SK-N-SH treated with all-trans-retinoic acid at 6 μM for 48 hours (cell line): ENCODE results near the gene TMEM128.

Source experiments
- ATAC-seq: fragments of 200-7000 bp; cut with Tn5 transposase; 3 replicates; pipeline ENCODE4 v1.9.1; 2020; ENCODE audit warnings: mild to moderate bottlenecking, moderate library complexity
- ARNTL ChIP-seq: fragments of 450-650 bp; formaldehyde crosslinking; IDR thresholded peaks from 2 replicates; pipeline ENCODE4 v1.5.0; 2020; ENCODE audit warnings: low read depth, mild to moderate bottlenecking, moderate library complexity, borderline replicate concordance
- BACH2 ChIP-seq: fragments of 250-450 bp; sonication (Bioruptor Pico); IDR thresholded peaks from 2 replicates; pipeline ENCODE4 v1.9.0; 2021; ENCODE audit warnings: mild to moderate bottlenecking, borderline replicate concordance
- CREB5 ChIP-seq: fragments of 250-450 bp; sonication (Bioruptor Pico); IDR thresholded peaks from 2 replicates; pipeline ENCODE4 v1.5.1; 2020; ENCODE audit warnings: low read depth, mild to moderate bottlenecking, moderate library complexity
- CSDC2 ChIP-seq: fragments of 250-450 bp; sonication (Bioruptor Pico); IDR thresholded peaks from 2 replicates; pipeline ENCODE4 v1.5.0; 2020; ENCODE audit warnings: mild to moderate bottlenecking, moderate library complexity
- CSRNP3 ChIP-seq: fragments of 250-450 bp; sonication (Bioruptor Pico); IDR thresholded peaks from 2 replicates; pipeline ENCODE4 v1.5.1; 2021; ENCODE audit warnings: mild to moderate bottlenecking, moderate library complexity
- ESRRG ChIP-seq: fragments of 250-450 bp; sonication (Bioruptor Pico); IDR thresholded peaks from 2 replicates; pipeline ENCODE4 v1.6.1; 2021; ENCODE audit warnings: mild to moderate bottlenecking
- GLIS3 ChIP-seq: fragments of 250-450 bp; sonication (Bioruptor Pico); IDR thresholded peaks from 2 replicates; pipeline ENCODE4 v1.5.0; 2020; ENCODE audit warnings: mild to moderate bottlenecking, moderate library complexity
- ISL1 ChIP-seq: fragments of 250-450 bp; sonication (Bioruptor Pico); IDR thresholded peaks from 2 replicates; pipeline ENCODE4 v2.1.2; 2022; ENCODE audit warnings: mild to moderate bottlenecking, moderate library complexity
- OSR1 ChIP-seq: fragments of 250-450 bp; sonication (Bioruptor Pico); IDR thresholded peaks from 2 replicates; pipeline ENCODE4 v1.8.0; 2022; ENCODE audit warnings: moderate library complexity, mild to moderate bottlenecking, inconsistent platforms
- PATZ1 ChIP-seq: fragments of 250-450 bp; sonication (Bioruptor Pico); IDR thresholded peaks from 2 replicates; pipeline ENCODE4 v1.8.0; 2020; ENCODE audit warnings: mild to moderate bottlenecking, moderate library complexity, borderline replicate concordance
- POU6F1 ChIP-seq: fragments of 250-450 bp; sonication (Bioruptor Pico); IDR thresholded peaks from 2 replicates; pipeline ENCODE4 v1.8.0; 2021; ENCODE audit warnings: low read depth, mild to moderate bottlenecking, moderate library complexity, borderline replicate concordance
- PPARA ChIP-seq: fragments of 250-450 bp; sonication (Bioruptor Pico); IDR thresholded peaks from 2 replicates; pipeline ENCODE4 v1.5.0; 2020; ENCODE audit warnings: mild to moderate bottlenecking, borderline replicate concordance
- RARB ChIP-seq: fragments of 250-450 bp; sonication (Bioruptor Pico); IDR thresholded peaks from 2 replicates; pipeline ENCODE4 v1.8.0; 2021; ENCODE audit warnings: mild to moderate bottlenecking, moderate library complexity
- SNAI2 ChIP-seq: fragments of 250-450 bp; sonication (Bioruptor Pico); IDR thresholded peaks from 2 replicates; pipeline ENCODE4 v1.5.0; 2020; ENCODE audit warnings: mild to moderate bottlenecking, moderate library complexity
- TCF4 ChIP-seq: fragments of 250-450 bp; sonication (Bioruptor Pico); IDR thresholded peaks from 2 replicates; pipeline ENCODE4 v1.8.0; 2021; ENCODE audit warnings: mild to moderate bottlenecking, moderate library complexity, borderline replicate concordance
- TSHZ2 ChIP-seq: fragments of 250-450 bp; sonication (Bioruptor Pico); IDR thresholded peaks from 2 replicates; pipeline ENCODE4 v1.5.0; 2020; ENCODE audit warnings: mild to moderate bottlenecking, moderate library complexity
- ZC3H10 ChIP-seq: fragments of 250-450 bp; sonication (Bioruptor Pico); IDR thresholded peaks from 2 replicates; pipeline ENCODE4 v1.5.1; 2021; ENCODE audit warnings: mild to moderate bottlenecking, moderate library complexity
- ZFP3 ChIP-seq: fragments of 250-450 bp; sonication (Bioruptor Pico); IDR thresholded peaks from 2 replicates; pipeline ENCODE4 v1.5.0; 2020; ENCODE audit warnings: mild to moderate bottlenecking, moderate library complexity
- ZFP30 ChIP-seq: fragments of 450-650 bp; formaldehyde crosslinking; IDR thresholded peaks from 2 replicates; pipeline ENCODE4 v1.5.0; 2022; ENCODE audit warnings: mild to moderate bottlenecking, moderate library complexity
- ZNF565 ChIP-seq: fragments of 450-650 bp; formaldehyde crosslinking; conservative IDR thresholded peaks from 2 replicates; pipeline ENCODE4 v1.5.0; 2020; ENCODE audit warnings: low read depth, mild to moderate bottlenecking, moderate library complexity
- ZNF70 ChIP-seq: fragments of 450-650 bp; formaldehyde crosslinking; IDR thresholded peaks from 2 replicates; pipeline ENCODE4 v1.5.0; 2020; ENCODE audit warnings: mild to moderate bottlenecking, moderate library complexity
- ZNF8 ChIP-seq: fragments of 450-650 bp; formaldehyde crosslinking; IDR thresholded peaks from 2 replicates; pipeline ENCODE4 v1.5.0; 2020; ENCODE audit warnings: mild to moderate bottlenecking, moderate library complexity

Gene TMEM128

DNA sequence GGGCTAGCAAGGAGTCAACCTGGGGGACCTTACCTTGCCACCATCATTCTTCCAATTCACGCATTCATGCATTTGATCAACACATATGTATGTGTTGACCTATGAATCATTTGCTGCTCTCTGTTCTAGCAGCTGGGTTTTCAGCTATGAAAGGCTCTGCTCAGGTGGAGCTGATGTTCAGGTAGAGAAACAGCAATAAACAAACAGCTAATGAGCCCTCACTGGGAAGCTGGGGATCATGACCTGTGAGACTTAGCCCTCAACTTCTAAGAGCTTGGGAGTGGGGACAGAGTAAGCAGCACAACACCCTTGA is 19.7 kb downstream of the TMEM128 start (continued):
- TF ChIP-seq ZC3H10 (CRISPR knock-in tag) (no peak), BACH2 (CRISPR knock-in tag) (no peak), ESRRG (no peak), CSDC2 (CRISPR knock-in tag) (no peak)

- no peak for ATAC-seq
- TF ChIP-seq ZFP3 (CRISPR knock-in tag): no peak
- TF ChIP-seq OSR1 (CRISPR knock-in tag): no peak
- no peak for TF ChIP-seq ZNF8 (CRISPR knock-in tag)
- TF ChIP-seq ESRRG: no peak
- TF ChIP-seq PPARA (CRISPR knock-in tag): no peak
- TF ChIP-seq TSHZ2 (CRISPR knock-in tag): no peak
- no peak for TF ChIP-seq CSRNP3 (CRISPR knock-in tag)
- no peak for TF ChIP-seq GLIS3
- TF ChIP-seq ZFP30 (CRISPR knock-in tag): no peak
- no peak for TF ChIP-seq ARNTL
- no peak for TF ChIP-seq CSDC2 (CRISPR knock-in tag)
- no peak for TF ChIP-seq ISL1
- no peak for TF ChIP-seq CREB5 (CRISPR knock-in tag)
- no peak for TF ChIP-seq RARB (CRISPR knock-in tag)
- TF ChIP-seq ZNF70 (CRISPR knock-in tag): no peak
- no peak for TF ChIP-seq TCF4 (CRISPR knock-in tag)
- no peak for TF ChIP-seq POU6F1 (CRISPR knock-in tag)
- no peak for TF ChIP-seq SNAI2 (CRISPR knock-in tag)
- no peak for TF ChIP-seq PATZ1
- TF ChIP-seq, all 23 proteins: peak for 0
Observed at GRCh38 chr4:4227510-4228355, 20.3 kb downstream of the TMEM128 start.

GRCh38 chr4:4226606-4227438 is 21.2 kb downstream of the TMEM128 start, which contains the start of gene OTOP1:
OTOP1 (minus strand) TSS chr4:4226929; CDS start chr4:4226864, 65 bp downstream.
- no peak for TF ChIP-seq ZNF565 (CRISPR knock-in tag)
- TF ChIP-seq RARB (CRISPR knock-in tag): no peak
- no peak for TF ChIP-seq SNAI2 (CRISPR knock-in tag)
- no peak for TF ChIP-seq CSRNP3 (CRISPR knock-in tag)
- no peak for TF ChIP-seq CSDC2 (CRISPR knock-in tag)
- TF ChIP-seq PPARA (CRISPR knock-in tag): no peak
- TF ChIP-seq ISL1: no peak
- TF ChIP-seq ZFP30 (CRISPR knock-in tag): no peak
- no peak for TF ChIP-seq BACH2 (CRISPR knock-in tag)
- no peak for TF ChIP-seq GLIS3
- TF ChIP-seq, all 23 proteins: peak for 0
- ATAC-seq: no peak
